Psoas muscle (tissue), 8 donors: ENCODE data around the gene RGS5. TPM values are rescaled to one million over a fixed set of nuclear protein-coding genes. Genes with fewer than 3 reads are reported as not detected.

Experiments
- ATAC-seq, 4 donors: fragments of 200-7000 bp; cut with Tn5 transposase; one replicate each; pipeline ENCODE4 v1.9.1; 2020; ENCODE audit warnings: moderate library complexity in 3 of 4, mild to moderate bottlenecking in 2 of 4
- DNase-seq, 2 donors: peaks; one replicate each; pipeline ENCODE4 v3.0.0-alpha.2; 2020
- H3K27ac ChIP-seq: fragments of 200-600 bp; one replicate; pipeline ENCODE4 v1.8.0; 2022
- H3K27me3 ChIP-seq, 3 donors: fragments of 200-600 bp in 1 of 3; one replicate each; pipeline versions ENCODE4 v1.6.1 to v1.8.0; 2013 to 2022; ENCODE audit warnings: low read length in 2 of 3, mild to moderate bottlenecking in 2 of 3, moderate library complexity in 1 of 3; ENCODE audit not compliant: insufficient read depth in 3 of 3
- H3K36me3 ChIP-seq, 2 donors: fragments of 200-600 bp in 1 of 2; one replicate each; pipeline versions ENCODE4 v1.6.1 to v1.8.0; 2013 to 2022; ENCODE audit warnings: low read depth in 1 of 2, mild to moderate bottlenecking in 1 of 2, moderate library complexity in 1 of 2; ENCODE audit not compliant: insufficient read depth in 1 of 2
- H3K4me1 ChIP-seq: fragments of 200-600 bp; one replicate; pipeline ENCODE4 v1.8.0; 2022
- H3K4me3 ChIP-seq: fragments of 200-600 bp; one replicate; pipeline ENCODE4 v1.8.0; 2022; ENCODE audit warnings: mild to moderate bottlenecking
- H3K9me3 ChIP-seq: fragments of 200-600 bp; one replicate; pipeline ENCODE4 v1.8.0; 2022
- WGBS, 3 donors: extraction: QIAGEN DNeasy Blood & Tissue Kit; methylation state at CpG; one replicate each; pipeline versions ENCODE4 v1.1.6 to v1.1.7; 2013; 5-methylcytosine and 5-hydroxymethylcytosine counted together
- intact Hi-C, 2 donors: fragments of 100-400 bp; cut with DNase I; formaldehyde crosslinking; loops; one replicate each; pipeline versions ENCODE4 v1.11.0 to v1.14.2; 2022
- polyA plus RNA-seq, 3 donors: library from polyadenylated mRNA; stranded (reverse); fragments of 200-250 nt; gene quantifications; one replicate each; pipeline ENCODE4 v1.2.3, GENCODE V29; 2013
- total RNA-seq, 4 donors: library from RNA; stranded (reverse); fragmentation: NEBNext Ultra II Directional in 2 of 4; extraction: Animal tissue kit (Norgen Biotek cat#: 25700) in 2 of 4; gene quantifications; one replicate each; pipeline versions ENCODE4 v1.2.1 to v1.2.4, GENCODE V29; 2021 to 2023
- TF ChIP-seq, protein P1 (sequence below): fragments of 200-600 bp; IDR thresholded peaks from one replicate; pipeline ENCODE4 v1.8.0; 2022; ENCODE audit warnings: antibody characterized with exemption
- donor health status: healthy with polysubstance abuse.
- donor health status: DM: no; HTN: no; CAD: no; lungs with moderate emphysema.
- donor health status: Bipolar disorder and iron deficiency.
- donor health status: healthy.
- donor health status: DM: yes; HTN: yes; CAD: no.
- donor health status: DM: no; HTN: no; CAD: no.
- donor health status: DM: no; HTN: no; CAD: no.
- donor health status: DM: yes; HTN: yes; CAD: no.

Gene RGS5
- total and polyA plus RNA-seq, 7 donors: 31.0 to 313 (median 109) TPM

DNA sequence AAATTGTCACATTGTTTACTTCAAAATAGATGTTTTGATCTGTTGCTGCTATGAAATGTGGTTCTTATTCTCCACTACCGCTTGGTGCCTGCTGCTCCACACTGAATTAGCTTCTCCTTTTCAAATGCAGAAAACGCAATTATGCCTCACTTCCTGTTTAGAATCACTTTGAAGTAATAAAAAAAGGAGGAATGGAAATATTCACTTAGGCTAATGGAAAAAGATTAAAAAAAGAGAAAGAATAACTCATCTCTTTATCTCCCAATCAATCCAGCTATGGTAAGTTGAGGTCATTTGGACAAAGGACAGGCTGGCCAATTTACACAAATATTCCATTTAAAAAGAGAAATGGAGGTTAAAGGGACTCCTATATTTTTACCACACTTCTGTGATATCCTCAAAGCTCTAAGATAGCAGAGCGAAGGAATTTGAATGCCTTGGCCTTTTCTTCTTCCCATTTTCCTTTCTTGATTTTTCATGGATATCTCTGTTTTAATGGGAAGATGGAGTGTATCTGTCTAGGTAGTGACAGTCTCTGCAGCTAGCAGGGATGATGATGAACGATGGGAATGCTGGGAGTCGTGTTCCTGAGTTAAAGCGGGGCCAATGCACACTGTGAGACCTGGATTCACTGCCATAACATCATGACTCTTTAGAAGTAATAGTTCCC, 35.7 kb downstream of the RGS5 start:
- Histone ChIP-seq H3K27ac (no peak overlapping the region), H3K4me1 (no peaks in the 10 kb centered on the region), H3K4me3 (no peak overlapping the region), H3K27me3 (no peaks in the 10 kb centered on the region), H3K36me3 (no peaks in the 10 kb centered on the region), H3K9me3 (no peaks in the 10 kb centered on the region)
- ATAC-seq (no peak), DNase-seq (no peak)
- 55 to 61% (median 55%) methylated on average over 6 of the region's 6 CpGs for WGBS, 3 donors
- intact Hi-C loops: no loop called here
- TF ChIP-seq, protein P1, sequence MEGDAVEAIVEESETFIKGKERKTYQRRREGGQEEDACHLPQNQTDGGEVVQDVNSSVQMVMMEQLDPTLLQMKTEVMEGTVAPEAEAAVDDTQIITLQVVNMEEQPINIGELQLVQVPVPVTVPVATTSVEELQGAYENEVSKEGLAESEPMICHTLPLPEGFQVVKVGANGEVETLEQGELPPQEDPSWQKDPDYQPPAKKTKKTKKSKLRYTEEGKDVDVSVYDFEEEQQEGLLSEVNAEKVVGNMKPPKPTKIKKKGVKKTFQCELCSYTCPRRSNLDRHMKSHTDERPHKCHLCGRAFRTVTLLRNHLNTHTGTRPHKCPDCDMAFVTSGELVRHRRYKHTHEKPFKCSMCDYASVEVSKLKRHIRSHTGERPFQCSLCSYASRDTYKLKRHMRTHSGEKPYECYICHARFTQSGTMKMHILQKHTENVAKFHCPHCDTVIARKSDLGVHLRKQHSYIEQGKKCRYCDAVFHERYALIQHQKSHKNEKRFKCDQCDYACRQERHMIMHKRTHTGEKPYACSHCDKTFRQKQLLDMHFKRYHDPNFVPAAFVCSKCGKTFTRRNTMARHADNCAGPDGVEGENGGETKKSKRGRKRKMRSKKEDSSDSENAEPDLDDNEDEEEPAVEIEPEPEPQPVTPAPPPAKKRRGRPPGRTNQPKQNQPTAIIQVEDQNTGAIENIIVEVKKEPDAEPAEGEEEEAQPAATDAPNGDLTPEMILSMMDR: no peak

DNA sequence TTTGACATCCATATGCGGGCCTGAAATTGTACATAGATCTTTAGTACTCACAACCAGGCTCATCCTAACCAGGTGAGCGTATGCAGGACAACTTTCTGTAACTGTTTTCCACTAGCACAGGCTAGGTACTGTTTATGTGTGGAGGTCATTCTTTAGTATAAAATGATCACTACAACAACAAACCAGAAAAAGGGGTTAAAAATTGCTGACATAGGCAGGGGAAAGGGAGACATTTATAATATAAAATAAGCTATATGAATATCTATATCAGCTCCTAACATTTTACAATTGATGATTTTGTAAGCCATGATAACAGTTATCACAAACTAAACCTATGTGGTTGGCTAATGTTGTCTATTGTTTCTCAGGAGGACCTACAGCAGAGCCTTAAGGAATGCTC, 37.6 kb downstream of the RGS5 start:
- Histone ChIP-seq H3K27me3 (no peaks in the 10 kb centered on the region), H3K27ac (no peak overlapping the region), H3K4me3 (no peak overlapping the region), H3K9me3 (no peaks in the 10 kb centered on the region), H3K36me3 (no peaks in the 10 kb centered on the region), H3K4me1 (no peaks in the 10 kb centered on the region)
- TF ChIP-seq, protein P1: no peak
- WGBS, 3 donors: 88 to 93% (median 90%) methylated on average over 2 of the region's 2 CpGs
- DNase-seq (no peak), ATAC-seq (no peak)
- intact Hi-C loops: no loop called here

DNA sequence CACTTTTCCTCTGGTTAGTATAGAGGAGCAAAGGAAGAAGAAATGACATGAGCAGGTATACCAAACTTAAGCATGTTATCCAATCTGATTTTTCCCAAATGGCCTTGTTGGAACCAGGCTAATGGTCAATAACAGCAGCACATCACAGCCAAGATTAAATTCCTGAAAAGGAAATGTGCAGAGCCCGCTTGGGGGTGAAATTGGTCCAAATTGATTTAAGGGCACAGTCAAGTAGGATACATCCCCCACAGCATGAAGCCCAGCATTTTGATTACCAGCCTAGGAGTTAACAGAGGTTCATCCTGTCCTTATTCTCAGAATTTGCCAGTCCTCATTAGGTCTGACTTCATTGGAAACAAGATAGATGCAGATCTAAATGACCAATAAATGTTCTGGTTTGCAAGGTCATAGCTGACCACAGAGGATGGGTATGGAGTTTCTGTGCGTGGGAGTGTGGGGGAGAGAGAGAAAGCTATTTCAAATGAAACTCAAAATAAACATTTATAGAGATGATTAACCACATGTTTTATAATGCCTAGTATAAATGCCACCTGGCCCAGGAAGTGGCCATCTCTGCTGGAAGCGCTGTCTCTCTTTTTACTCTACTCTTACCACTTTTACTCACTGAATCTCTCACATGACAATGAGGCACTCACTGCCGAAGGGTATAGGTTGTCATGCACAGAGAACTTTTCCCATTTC, 38.7 kb downstream of the RGS5 start:
- 56 to 67% (median 56%) methylated on average over 4 of the region's 4 CpGs for WGBS, 3 donors
- Histone ChIP-seq H3K4me3 (no peak overlapping the region), H3K36me3 (no peaks in the 10 kb centered on the region), H3K4me1 (no peaks in the 10 kb centered on the region), H3K9me3 (no peaks in the 10 kb centered on the region), H3K27ac (no peak overlapping the region), H3K27me3 (no peaks in the 10 kb centered on the region)
- intact Hi-C loops: no loop called here
- DNase-seq (no peak), ATAC-seq (no peak)
- TF ChIP-seq, protein P1: no peak

DNA sequence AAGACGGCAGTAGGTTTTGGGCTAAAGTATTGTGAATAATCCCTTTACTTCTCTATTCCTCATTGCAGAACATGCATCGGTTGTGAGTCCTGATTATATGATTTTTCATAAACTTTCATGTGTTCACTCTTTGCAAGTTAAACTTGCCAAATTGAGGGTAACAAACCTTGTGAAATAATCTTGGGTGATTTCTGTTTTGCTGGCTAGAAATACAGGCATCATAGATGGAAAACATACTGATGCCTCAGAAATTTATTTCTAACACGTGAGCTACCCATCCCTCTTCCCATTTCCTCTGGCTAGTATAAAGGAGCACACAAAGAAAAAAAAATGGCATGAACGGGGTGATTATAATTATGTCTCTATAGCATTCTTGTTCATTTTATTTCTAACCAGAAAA, 39.6 kb downstream of the RGS5 start:
- intact Hi-C loops: no loop called here
- no peaks in the 10 kb centered on the region for H3K36me3 ChIP-seq
- no peak for DNase-seq
- no peaks in the 10 kb centered on the region for H3K4me1 ChIP-seq
- 62 to 68% (median 66%) methylated on average over 4 of the region's 4 CpGs for WGBS, 3 donors
- H3K27ac ChIP-seq: no peak overlapping the region
- no peaks in the 10 kb centered on the region for H3K27me3 ChIP-seq
- no peak for ATAC-seq
- H3K4me3 ChIP-seq: no peak overlapping the region
- TF ChIP-seq, protein P1: no peak
- H3K9me3 ChIP-seq: no peaks in the 10 kb centered on the region
